Activated T-helper 17 cell treated with anti-CD3 and anti-CD28 coated beads, Interleukin-2, amount 50 U/mL, for 72 hours (primary cell): ENCODE measurements around the gene DNAJC11. TPM values are rescaled to one million over a fixed set of nuclear protein-coding genes. Genes with fewer than 3 reads are reported as not detected.

Source experiments
- ATAC-seq: fragments of 150-1000 bp; cut with Tn5 transposase; replicated peaks from 2 replicates; pipeline ENCODE4 v1.10.0; 2021; ENCODE audit warnings: mild to moderate bottlenecking, moderate library complexity
- H3K27ac Mint-ChIP-seq: one replicate; pipeline ENCODE4 v1.8.0; 2022; ENCODE audit warnings: mixed read lengths
- H3K27me3 Mint-ChIP-seq: one replicate; pipeline ENCODE4 v1.8.0; 2022; ENCODE audit warnings: mixed read lengths
- H3K36me3 Mint-ChIP-seq: one replicate; pipeline ENCODE4 v1.8.0; 2022; ENCODE audit warnings: low read depth, mild to moderate bottlenecking, mixed read lengths
- H3K4me1 Mint-ChIP-seq: one replicate; pipeline ENCODE4 v1.8.0; 2022; ENCODE audit warnings: mixed read lengths
- H3K4me3 Mint-ChIP-seq: one replicate; pipeline ENCODE4 v1.8.0; 2022; ENCODE audit warnings: mild to moderate bottlenecking, mixed read lengths
- H3K9me3 Mint-ChIP-seq: one replicate; pipeline ENCODE4 v1.8.0; 2022; ENCODE audit warnings: mixed read lengths
- total RNA-seq, 2 donors: library from RNA; stranded (reverse); gene quantifications; one replicate each; pipeline ENCODE4 v1.2.3, GENCODE V29; 2022

Gene DNAJC11
- total RNA-seq, 2 donors from 2014 or later, result 30.6 to 70.5 TPM

DNA sequence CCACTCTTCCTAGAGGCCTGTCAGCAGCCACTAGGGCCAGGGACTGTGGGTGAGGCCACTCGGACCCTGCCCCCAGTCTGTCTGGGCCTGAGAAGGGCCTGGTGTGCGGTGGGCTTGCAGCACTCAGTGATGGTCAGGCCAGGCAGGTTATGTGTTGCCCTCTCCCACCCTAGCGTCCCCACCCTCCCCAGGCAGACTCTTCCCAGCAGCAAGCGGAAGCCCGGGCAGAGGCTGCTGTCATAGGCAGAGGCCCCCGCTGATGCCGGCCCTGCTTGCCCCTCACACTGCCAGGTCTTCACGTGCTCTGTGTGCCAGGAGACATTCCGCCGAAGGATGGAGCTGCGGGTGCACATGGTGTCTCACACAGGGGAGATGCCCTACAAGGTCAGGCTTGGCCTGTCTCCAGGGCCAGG, 115.2 kb downstream of the DNAJC11 start:
- H3K27me3 Mint-ChIP-seq, result no peaks in the 10 kb centered on the region
- H3K4me3 Mint-ChIP-seq, result no peak overlapping the region
- H3K9me3 Mint-ChIP-seq, result no peaks in the 10 kb centered on the region
- no peak for ATAC-seq
- peaks cover 14% of the 10 kb centered on the region for H3K4me1 Mint-ChIP-seq
- H3K27ac Mint-ChIP-seq, result no peak overlapping the region
- H3K36me3 Mint-ChIP-seq, result peaks cover 27% of the 10 kb centered on the region

DNA sequence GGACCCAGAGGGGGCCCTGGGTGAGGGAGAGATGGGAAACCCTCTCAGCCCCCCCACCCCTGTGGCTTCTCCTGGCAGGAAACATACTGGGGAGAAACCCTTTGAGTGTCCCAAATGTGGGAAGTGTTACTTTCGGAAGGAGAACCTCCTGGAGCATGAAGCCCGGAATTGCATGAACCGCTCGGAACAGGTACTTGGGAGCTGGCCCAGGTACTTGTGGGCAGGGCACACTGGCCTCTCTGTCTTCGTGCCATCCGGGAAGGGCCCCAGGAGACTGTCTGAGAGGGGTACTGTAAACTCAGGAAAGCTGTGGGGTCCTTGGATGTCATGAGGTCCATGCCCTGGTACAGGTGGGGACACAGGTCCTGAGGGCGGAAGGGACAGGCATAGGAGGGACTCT, 115.8 kb downstream of the DNAJC11 start:
- H3K27ac Mint-ChIP-seq, result no peak overlapping the region
- peaks cover 24% of the 10 kb centered on the region for H3K36me3 Mint-ChIP-seq
- ATAC-seq, result no peak
- no peak overlapping the region for H3K4me3 Mint-ChIP-seq
- peaks cover 14% of the 10 kb centered on the region for H3K4me1 Mint-ChIP-seq
- no peaks in the 10 kb centered on the region for H3K27me3 Mint-ChIP-seq
- no peaks in the 10 kb centered on the region for H3K9me3 Mint-ChIP-seq

DNA sequence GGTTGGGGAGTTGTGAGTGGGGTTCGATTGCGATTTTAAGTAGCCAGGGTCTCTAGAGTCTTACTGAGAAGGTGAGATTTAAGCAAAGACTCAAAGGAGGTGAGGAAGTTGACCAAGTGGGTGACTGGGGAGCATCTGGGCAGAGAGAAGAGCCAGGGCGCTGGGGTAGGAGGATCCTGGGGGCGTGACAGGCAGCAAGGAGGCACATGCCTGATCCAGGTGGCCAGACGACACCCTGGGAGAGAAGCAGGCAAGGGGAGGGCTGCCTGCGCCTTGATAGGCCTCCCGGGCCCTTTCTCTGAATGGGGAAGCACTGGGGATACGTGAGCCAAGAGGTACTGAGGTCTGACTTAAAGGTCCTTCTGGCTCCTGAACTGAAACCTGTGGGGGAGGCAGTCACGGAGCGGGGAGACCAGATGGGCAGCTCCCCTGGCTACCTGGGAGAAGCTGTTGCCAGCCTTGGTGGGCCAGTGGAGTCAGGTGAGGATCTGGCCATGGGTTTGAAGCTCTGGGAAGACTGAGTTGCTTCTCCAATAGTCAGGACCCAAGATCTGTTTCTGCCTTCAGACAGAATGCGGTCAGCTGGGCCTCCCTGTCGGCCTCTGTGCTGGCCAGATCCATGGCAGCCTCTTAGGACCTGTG, 116.4 kb downstream of the DNAJC11 start:
- H3K4me1 Mint-ChIP-seq, result peaks cover 14% of the 10 kb centered on the region
- H3K4me3 Mint-ChIP-seq, result no peak overlapping the region
- H3K27me3 Mint-ChIP-seq, result no peaks in the 10 kb centered on the region
- peak overlapping the region; percentile 58 for H3K27ac Mint-ChIP-seq
- ATAC-seq, result no peak
- H3K9me3 Mint-ChIP-seq, result no peaks in the 10 kb centered on the region
- H3K36me3 Mint-ChIP-seq, result peaks cover 18% of the 10 kb centered on the region

Other genes with a start within 250 kb of the DNAJC11 start
- 100 to 1,000 TPM; 132 to 199 TPM for gene TNFRSF25, start 235.6 kb downstream of the DNAJC11 start, total RNA-seq
- gene PLEKHG5, start 210.1 kb downstream of the DNAJC11 start, total RNA-seq, result 1 to 10 TPM; 3.2 to 3.8 TPM
- 10 to 100 TPM; 33.2 to 58.0 TPM for gene NOL9, start 147.3 kb downstream of the DNAJC11 start, total RNA-seq
- not detected for gene TAS1R1, start 146.5 kb downstream of the DNAJC11 start, total RNA-seq
- 10 to 100 TPM; 22.0 to 28.5 TPM for gene ZBTB48, start 121.8 kb downstream of the DNAJC11 start, total RNA-seq
- 10 to 100 TPM; 32.3 to 35.3 TPM for gene KLHL21, start 98.9 kb downstream of the DNAJC11 start, total RNA-seq
- gene PHF13, start 88.1 kb downstream of the DNAJC11 start, total RNA-seq, result 10 to 100 TPM; 14.8 to 23.7 TPM
- gene THAP3, start 76.9 kb downstream of the DNAJC11 start, total RNA-seq, result 10 to 100 TPM; 19.3 to 34.6 TPM
- gene CAMTA1, start 83.6 kb upstream of the DNAJC11 start, total RNA-seq, result 10 to 100 TPM; 36.7 to 51.9 TPM